WTC11 (cell line): ENCODE results near the gene TMIE.

ENCODE experiments used
- ATF1 ChIP-seq: sonication (generic); formaldehyde crosslinking; IDR thresholded peaks from 2 replicates; pipeline ENCODE4 v1.8.1; 2023; ENCODE audit warnings: mild to moderate bottlenecking, moderate library complexity, missing genetic modification reagents
- ATF3 ChIP-seq: sonication (generic); formaldehyde crosslinking; conservative IDR thresholded peaks from 2 replicates; pipeline ENCODE4 v1.8.1; 2022; ENCODE audit warnings: mild to moderate bottlenecking, missing genetic modification reagents
- CTCF ChIP-seq: fragments of 200-600 bp; IDR thresholded peaks from 2 replicates; pipeline ENCODE4 v1.8.0; 2022; ENCODE audit warnings: antibody characterized with exemption
- E2F4 ChIP-seq: sonication (generic); formaldehyde crosslinking; IDR thresholded peaks from 2 replicates; pipeline ENCODE4 v1.8.1; 2022; ENCODE audit warnings: low read depth, mild to moderate bottlenecking, moderate library complexity, missing genetic modification reagents, borderline replicate concordance
- ELF4 ChIP-seq: sonication (generic); formaldehyde crosslinking; IDR thresholded peaks from 2 replicates; pipeline ENCODE4 v1.8.1; 2022; ENCODE audit warnings: low read depth, mild to moderate bottlenecking, moderate library complexity, missing genetic modification reagents
- GABPB1 ChIP-seq: sonication (generic); formaldehyde crosslinking; IDR thresholded peaks from 2 replicates; pipeline ENCODE4 v1.8.1; 2023; ENCODE audit warnings: mild to moderate bottlenecking, missing genetic modification reagents
- MAX ChIP-seq: sonication (generic); formaldehyde crosslinking; IDR thresholded peaks from 2 replicates; pipeline ENCODE4 v1.8.0; 2022; ENCODE audit warnings: mild to moderate bottlenecking, missing genetic modification reagents
- STAT6 ChIP-seq: sonication (generic); formaldehyde crosslinking; conservative IDR thresholded peaks from 2 replicates; pipeline ENCODE4 v1.8.1; 2023; ENCODE audit warnings: mild to moderate bottlenecking, low read depth, missing genetic modification reagents, moderate library complexity
- USF2 ChIP-seq: sonication (generic); formaldehyde crosslinking; IDR thresholded peaks from 2 replicates; pipeline ENCODE4 v1.8.1; 2023; ENCODE audit warnings: mild to moderate bottlenecking, missing genetic modification reagents, moderate library complexity
- ZNF317 ChIP-seq: sonication (generic); formaldehyde crosslinking; IDR thresholded peaks from 2 replicates; pipeline ENCODE4 v1.8.1; 2023; ENCODE audit warnings: low read depth, mild to moderate bottlenecking, moderate library complexity, missing genetic modification reagents, borderline replicate concordance
- ZNF416 ChIP-seq: fragments of 250-450 bp; sonication (Bioruptor Pico); IDR thresholded peaks from 2 replicates; pipeline ENCODE4 v1.9.0; 2021; ENCODE audit warnings: mild to moderate bottlenecking, inconsistent platforms

- no peak for TF ChIP-seq CTCF
- no peak for TF ChIP-seq STAT6 (CRISPR knock-in tag)
- no peak for TF ChIP-seq ATF3 (CRISPR knock-in tag)
- TF ChIP-seq GABPB1 (CRISPR knock-in tag), result no peak
- TF ChIP-seq ELF4 (CRISPR knock-in tag), result no peak
- no peak for TF ChIP-seq E2F4 (CRISPR knock-in tag)
- TF ChIP-seq MAX (CRISPR knock-in tag), result no peak
- no peak for TF ChIP-seq ZNF317 (CRISPR knock-in tag)
- TF ChIP-seq ZNF416, result no peak
- TF ChIP-seq ATF1, result no peak
- TF ChIP-seq USF2, result no peak
Measured at GRCh38 chr3:46699676-46700523, 1.3 kb upstream of the TMIE start.
